MV-4-11 (cell line): ENCODE measurements around the gene HCRTR1.

Experiments used
- DNase-seq: peaks from one replicate; lab custom pipeline; 2025; lab: John Stamatoyannopoulos, UW

HCRTR1 gene

GRCh38 chr1:31667065-31667785 lies 49.7 kb downstream of the HCRTR1 start:
- DNase-seq: no peak

DNA sequence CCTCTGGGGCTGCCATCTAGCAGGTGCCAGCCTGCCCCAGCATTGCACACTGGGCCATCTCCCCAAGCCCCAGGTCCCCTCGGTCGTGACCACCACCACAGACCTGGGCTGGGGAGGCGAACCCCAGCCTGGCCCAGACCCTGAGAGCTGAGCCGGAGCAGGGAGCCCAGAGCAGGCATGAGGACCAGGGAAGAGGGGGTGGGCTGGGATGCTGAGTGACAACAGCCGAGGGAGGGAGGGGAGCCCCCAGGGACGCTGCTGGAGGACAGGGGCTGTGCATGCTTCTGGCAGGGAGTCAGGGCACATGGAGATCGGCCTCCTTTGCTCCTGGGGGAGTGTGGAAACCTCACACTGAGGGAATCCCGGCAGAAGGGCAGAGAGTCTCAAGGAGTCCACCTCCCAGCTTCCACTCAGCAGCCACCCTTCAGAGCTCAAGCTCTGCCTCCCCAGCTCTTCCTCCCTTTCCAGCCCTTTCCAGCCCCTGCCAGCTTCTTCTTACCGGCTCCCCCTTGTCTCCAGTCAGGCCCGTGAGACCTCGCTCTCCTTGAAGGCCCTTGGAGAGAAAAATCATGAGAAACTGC lies 50.9 kb downstream of the HCRTR1 start:
- DNase-seq: no peak

GRCh38 chr1:31669433-31669785 lies 51.9 kb downstream of the HCRTR1 start:
- no peak for DNase-seq

- no peak for DNase-seq
These were observed 52.5 kb downstream of the HCRTR1 start for GRCh38 chr1:31669786-31670592.

DNA sequence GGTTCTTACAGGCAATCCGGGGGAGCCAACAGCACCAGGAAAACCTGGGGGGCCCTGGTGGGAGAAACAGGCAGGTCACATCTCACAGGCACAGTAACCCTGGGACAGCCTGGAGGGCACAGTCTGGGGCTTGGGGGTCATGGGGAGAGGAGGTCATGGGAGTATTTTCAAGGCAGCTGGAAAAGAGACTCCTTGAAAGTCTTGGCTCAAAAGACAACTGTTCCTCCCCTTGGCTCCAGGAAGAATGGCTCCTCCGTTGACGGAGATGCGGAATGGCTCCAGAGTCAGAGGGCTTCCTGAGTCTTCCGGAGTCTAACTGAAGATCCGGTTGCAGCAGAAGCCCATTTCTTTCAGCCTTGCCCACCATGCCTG lies 53.1 kb downstream of the HCRTR1 start:
- no peak for DNase-seq

DNA sequence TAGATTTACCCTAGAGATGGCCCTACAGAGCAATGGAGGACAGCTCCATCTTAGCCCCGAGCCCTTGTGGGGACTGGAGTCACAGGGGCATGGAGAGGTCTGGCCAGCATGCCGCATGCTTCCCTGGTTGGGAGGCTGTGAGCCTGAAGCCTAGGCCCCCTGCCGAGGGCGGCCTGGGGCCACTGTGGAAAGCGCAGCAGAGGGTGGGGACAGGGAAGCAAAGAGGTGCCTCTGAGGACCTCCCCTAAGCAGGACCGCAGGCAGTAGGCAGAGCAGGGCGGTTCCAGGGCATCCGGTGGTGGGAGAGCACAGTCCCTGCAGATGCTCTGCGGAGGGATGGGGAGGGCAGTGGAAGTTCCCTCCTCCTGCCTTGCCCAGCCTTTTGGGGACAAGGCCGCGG lies 53.7 kb downstream of the HCRTR1 start:
- DNase-seq: no peak

DNA sequence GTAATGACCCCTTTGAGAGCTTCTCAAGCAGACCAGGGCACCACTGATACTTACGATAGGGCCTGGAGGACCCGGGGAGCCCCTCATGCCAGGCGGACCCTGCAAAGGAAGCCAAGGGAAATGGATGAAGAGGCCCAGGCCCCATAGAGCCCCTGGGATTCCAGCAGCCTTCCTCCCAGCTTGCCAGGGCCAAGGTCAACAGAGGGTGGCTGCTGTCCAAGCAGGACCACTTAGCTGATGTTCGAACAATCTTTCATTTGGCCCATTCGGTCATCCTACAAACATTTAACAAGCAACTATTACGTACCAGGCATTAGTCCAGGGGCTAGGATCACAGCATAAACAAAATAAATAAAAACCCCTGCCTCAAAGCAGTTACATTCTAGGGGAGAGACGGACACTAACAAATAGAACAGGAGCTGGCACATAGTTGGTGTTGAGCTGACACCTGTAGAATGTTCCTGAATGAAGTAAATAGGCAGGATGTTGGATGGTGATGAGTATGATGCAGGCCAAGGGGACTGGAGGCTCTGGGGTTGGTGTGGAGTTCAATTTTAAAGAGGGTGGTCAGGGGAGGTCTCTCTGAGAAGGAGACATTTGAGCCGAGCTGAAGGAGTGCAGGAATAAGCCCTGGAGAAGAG lies 54.2 kb downstream of the HCRTR1 start:
- DNase-seq: no peak

DNA sequence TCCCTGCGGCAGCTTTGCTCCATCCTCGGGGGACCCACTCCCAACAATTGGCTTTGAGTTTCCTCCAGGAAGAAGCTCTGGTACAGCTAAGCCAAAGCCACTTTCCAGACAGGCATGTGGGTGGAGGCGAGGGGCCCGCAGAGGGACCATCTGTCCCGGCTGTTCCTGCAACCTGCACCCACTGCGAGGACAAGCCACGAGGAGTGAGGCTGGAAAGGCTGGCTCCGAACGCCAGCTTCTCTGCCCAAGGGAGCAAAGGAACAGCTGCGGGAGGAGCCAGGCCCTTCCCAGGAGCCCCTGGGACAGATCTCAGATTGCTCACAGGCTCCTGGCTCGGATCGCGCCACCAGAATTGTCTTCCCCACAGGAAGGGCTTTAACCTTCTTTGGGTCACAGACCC lies 55.5 kb downstream of the HCRTR1 start:
- DNase-seq: no peak

- DNase-seq: no peak
These were observed 55.9 kb downstream of the HCRTR1 start for GRCh38 chr1:31673433-31673832.

DNA sequence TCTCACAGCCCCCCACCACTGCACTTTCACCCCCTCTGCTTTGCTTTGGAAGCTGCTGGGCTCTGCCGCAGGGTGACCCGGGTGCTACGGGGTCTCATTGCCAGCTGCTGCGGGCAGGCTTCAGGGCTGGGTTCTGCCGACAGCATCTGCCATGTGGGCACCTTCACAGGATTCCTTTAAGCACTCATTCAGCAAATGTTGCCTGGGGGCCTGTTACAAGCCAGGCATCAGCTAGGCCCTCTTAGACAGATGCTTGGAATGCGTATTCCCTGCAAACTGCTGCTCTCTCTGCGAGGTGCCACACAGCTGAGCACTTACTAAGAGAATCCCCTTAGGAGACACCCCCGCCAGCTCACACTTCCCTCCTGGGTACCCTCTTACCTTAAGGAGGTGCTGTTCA lies 57.1 kb downstream of the HCRTR1 start:
- no peak for DNase-seq

GRCh38 chr1:31675161-31675560 lies 57.7 kb downstream of the HCRTR1 start:
- no peak for DNase-seq

GRCh38 chr1:31675756-31676155 lies 58.3 kb downstream of the HCRTR1 start:
- DNase-seq: no peak
